ENCODE measurements around the gene CDC27.

DNA sequence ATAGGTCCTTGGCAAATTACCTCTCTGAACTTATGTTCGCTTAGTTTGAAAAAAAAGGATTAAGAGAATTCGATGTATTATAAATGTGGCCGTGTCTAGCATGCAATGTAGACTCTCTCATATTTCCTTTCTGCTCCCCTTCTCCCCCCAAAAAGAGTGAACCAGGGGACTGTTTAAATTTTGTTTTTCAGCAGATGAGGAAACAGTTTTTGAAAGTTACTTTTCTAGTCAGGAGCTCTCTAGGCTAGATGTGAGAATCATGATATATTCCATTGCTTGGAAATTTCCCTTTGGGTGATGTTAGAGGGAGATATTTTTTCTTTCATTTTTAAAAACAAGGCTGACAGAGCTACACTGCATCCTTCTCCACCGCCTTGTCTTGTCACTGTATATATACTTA is 1.1 kb upstream of the CDC27 start:
- TF ChIP-seq, protein P1, sequence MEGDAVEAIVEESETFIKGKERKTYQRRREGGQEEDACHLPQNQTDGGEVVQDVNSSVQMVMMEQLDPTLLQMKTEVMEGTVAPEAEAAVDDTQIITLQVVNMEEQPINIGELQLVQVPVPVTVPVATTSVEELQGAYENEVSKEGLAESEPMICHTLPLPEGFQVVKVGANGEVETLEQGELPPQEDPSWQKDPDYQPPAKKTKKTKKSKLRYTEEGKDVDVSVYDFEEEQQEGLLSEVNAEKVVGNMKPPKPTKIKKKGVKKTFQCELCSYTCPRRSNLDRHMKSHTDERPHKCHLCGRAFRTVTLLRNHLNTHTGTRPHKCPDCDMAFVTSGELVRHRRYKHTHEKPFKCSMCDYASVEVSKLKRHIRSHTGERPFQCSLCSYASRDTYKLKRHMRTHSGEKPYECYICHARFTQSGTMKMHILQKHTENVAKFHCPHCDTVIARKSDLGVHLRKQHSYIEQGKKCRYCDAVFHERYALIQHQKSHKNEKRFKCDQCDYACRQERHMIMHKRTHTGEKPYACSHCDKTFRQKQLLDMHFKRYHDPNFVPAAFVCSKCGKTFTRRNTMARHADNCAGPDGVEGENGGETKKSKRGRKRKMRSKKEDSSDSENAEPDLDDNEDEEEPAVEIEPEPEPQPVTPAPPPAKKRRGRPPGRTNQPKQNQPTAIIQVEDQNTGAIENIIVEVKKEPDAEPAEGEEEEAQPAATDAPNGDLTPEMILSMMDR (IDR thresholded peaks at IDR 0.05): no peak
- no peak for TF ChIP-seq ZFX (IDR thresholded peaks at IDR 0.05; ENCODE audit: borderline replicate concordance)
